Uterus (tissue), 2 donors: ENCODE data around the gene SERPIND1.

Experiments
- CTCF ChIP-seq, 4 experiments: fragments of 200-600 bp in 2 of 4; fragments of 450-650 bp in 2 of 4; sonication (generic) in 2 of 4; IDR thresholded peaks; one replicate each; pipeline ENCODE4 v1.5.1; 2016 to 2019; ENCODE audit warnings: antibody characterized with exemption in 4 of 4, mild to moderate bottlenecking in 2 of 4, moderate library complexity in 1 of 4
- POLR2A ChIP-seq, 2 donors: fragments of 450-650 bp; IDR thresholded peaks; one replicate each; pipeline ENCODE4 v1.6.1; 2016; ENCODE audit warnings: antibody characterized with exemption in 2 of 2, mild to moderate bottlenecking in 1 of 2, moderate library complexity in 1 of 2

DNA sequence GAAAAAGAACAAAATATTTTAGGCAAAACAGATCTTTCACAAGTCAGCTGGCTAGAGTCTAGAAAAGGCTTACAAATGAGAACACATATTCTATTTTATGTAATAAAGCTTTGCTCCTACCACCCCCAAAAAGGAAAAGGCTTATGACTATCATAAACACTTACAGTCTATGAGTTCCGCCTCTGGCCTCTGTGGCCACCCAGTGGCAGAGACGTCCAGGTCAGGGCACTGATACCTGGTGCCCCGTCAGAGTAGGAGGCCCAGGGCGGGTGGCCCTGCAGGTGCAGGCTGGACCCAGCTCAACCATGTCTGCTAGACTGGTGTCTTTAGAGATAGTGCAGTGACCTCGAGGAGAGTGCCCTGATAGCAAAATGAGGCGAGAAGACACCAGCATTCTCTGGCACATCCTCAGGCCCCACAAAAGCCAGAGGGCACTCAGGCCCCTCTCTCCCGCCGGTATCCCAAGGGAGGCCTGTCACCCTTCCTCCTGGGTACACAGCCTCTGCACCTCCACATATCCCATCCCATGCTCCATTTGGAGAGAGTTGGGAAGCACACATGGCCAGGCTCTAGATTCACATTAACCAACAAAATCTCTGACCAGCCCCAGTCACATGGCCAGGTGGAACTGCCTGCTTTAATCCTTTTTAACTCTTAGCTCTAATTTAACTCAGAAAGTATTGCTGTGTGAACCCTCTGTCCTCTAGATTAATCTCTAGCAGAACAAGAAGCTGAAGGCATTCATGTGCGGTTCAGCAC is 27.3 kb upstream of the SERPIND1 start:
- TF ChIP-seq CTCF (IDR thresholded peaks at IDR 0.05): no peak
- no peak for TF ChIP-seq POLR2A (IDR thresholded peaks at IDR 0.05)
